Erythroblast (primary cell): ENCODE results near the gene MAD1L1.

ENCODE experiments used
- GATA1 ChIP-seq: IDR thresholded peaks from 2 replicates; pipeline ENCODE4 v1.6.1; 2011; ENCODE audit warnings: low read depth, mild to moderate bottlenecking, control low read depth, low read length, moderate library complexity
- POLR2A ChIP-seq: IDR thresholded peaks from 2 replicates; pipeline ENCODE4 v1.6.1; 2011; ENCODE audit warnings: mild to moderate bottlenecking, low read length

GRCh38 chr7:1964913-1965578 is 267.7 kb downstream of the MAD1L1 start:
- TF ChIP-seq POLR2A, result no peak
- TF ChIP-seq GATA1, result no peak
